ENCODE results near the gene ST8SIA2.

The ST8SIA2 gene

GRCh38 chr15:92411256-92411655, 17.6 kb downstream of the ST8SIA2 start:
- no peaks in the 10 kb centered on the region for H3K9me3 ChIP-seq (ENCODE audit: control insufficient read depth, low read length)
- no peak overlapping the region for H3K27ac ChIP-seq (ENCODE audit: insufficient read depth, low read depth, low read length, poor library complexity, severe bottlenecking)
- no peaks in the 10 kb centered on the region for H3K36me3 ChIP-seq (ENCODE audit: control insufficient read depth, insufficient read depth, low read length)
- no peak overlapping the region for H3K4me3 ChIP-seq (ENCODE audit: insufficient read depth, low read depth, low read length)
- no peaks in the 10 kb centered on the region for H3K27me3 ChIP-seq (ENCODE audit: control insufficient read depth, insufficient read depth, low read length, poor library complexity, severe bottlenecking)
- peaks cover 31% of the 10 kb centered on the region for H3K4me1 ChIP-seq (ENCODE audit: control insufficient read depth, insufficient read depth, low read length)
- 94 to 96% methylated on average over 5 of the region's 5 CpGs for WGBS, 2 experiments

- H3K27me3 ChIP-seq (ENCODE audit: control insufficient read depth, insufficient read depth, low read length, poor library complexity, severe bottlenecking), result no peaks in the 10 kb centered on the region
- H3K9me3 ChIP-seq (ENCODE audit: control insufficient read depth, low read length), result no peaks in the 10 kb centered on the region
- no peak overlapping the region for H3K4me3 ChIP-seq (ENCODE audit: insufficient read depth, low read depth, low read length)
- WGBS, 2 experiments, result 9 to 10% methylated on average over 9 of the region's 9 CpGs
- peaks cover 9% of the 10 kb centered on the region for H3K36me3 ChIP-seq (ENCODE audit: control insufficient read depth, insufficient read depth, low read length)
- peak overlapping the region; percentile 59 for H3K27ac ChIP-seq (ENCODE audit: insufficient read depth, low read depth, low read length, poor library complexity, severe bottlenecking)
- H3K4me1 ChIP-seq (ENCODE audit: control insufficient read depth, insufficient read depth, low read length), result peaks cover 27% of the 10 kb centered on the region
Measured at GRCh38 chr15:92413510-92413909, 19.8 kb downstream of the ST8SIA2 start.

- no peak overlapping the region for H3K4me3 ChIP-seq (ENCODE audit: insufficient read depth, low read depth, low read length)
- no peaks in the 10 kb centered on the region for H3K27me3 ChIP-seq (ENCODE audit: control insufficient read depth, insufficient read depth, low read length, poor library complexity, severe bottlenecking)
- WGBS, 2 experiments, result 93 to 94% methylated on average over 9 of the region's 9 CpGs
- H3K36me3 ChIP-seq (ENCODE audit: control insufficient read depth, insufficient read depth, low read length), result peaks cover 9% of the 10 kb centered on the region
- H3K4me1 ChIP-seq (ENCODE audit: control insufficient read depth, insufficient read depth, low read length), result peaks cover 21% of the 10 kb centered on the region
- no peaks in the 10 kb centered on the region for H3K9me3 ChIP-seq (ENCODE audit: control insufficient read depth, low read length)
- H3K27ac ChIP-seq (ENCODE audit: insufficient read depth, low read depth, low read length, poor library complexity, severe bottlenecking), result no peak overlapping the region
Measured at GRCh38 chr15:92415639-92416297, 22.1 kb downstream of the ST8SIA2 start.

GRCh38 chr15:92416557-92416956, 22.9 kb downstream of the ST8SIA2 start:
- no peak overlapping the region for H3K4me3 ChIP-seq (ENCODE audit: insufficient read depth, low read depth, low read length)
- 95 to 96% methylated on average over 12 of the region's 12 CpGs for WGBS, 2 experiments
- peaks cover 21% of the 10 kb centered on the region for H3K4me1 ChIP-seq (ENCODE audit: control insufficient read depth, insufficient read depth, low read length)
- no peaks in the 10 kb centered on the region for H3K27me3 ChIP-seq (ENCODE audit: control insufficient read depth, insufficient read depth, low read length, poor library complexity, severe bottlenecking)
- no peaks in the 10 kb centered on the region for H3K9me3 ChIP-seq (ENCODE audit: control insufficient read depth, low read length)
- H3K36me3 ChIP-seq (ENCODE audit: control insufficient read depth, insufficient read depth, low read length), result peaks cover 9% of the 10 kb centered on the region
- H3K27ac ChIP-seq (ENCODE audit: insufficient read depth, low read depth, low read length, poor library complexity, severe bottlenecking), result no peak overlapping the region

GRCh38 chr15:92417716-92418115, 24.0 kb downstream of the ST8SIA2 start:
- Histone ChIP-seq H3K27me3 (ENCODE audit: control insufficient read depth, insufficient read depth, low read length, poor library complexity, severe bottlenecking) (no peaks in the 10 kb centered on the region), H3K9me3 (ENCODE audit: control insufficient read depth, low read length) (no peaks in the 10 kb centered on the region), H3K36me3 (ENCODE audit: control insufficient read depth, insufficient read depth, low read length) (peaks cover 9% of the 10 kb centered on the region), H3K27ac (ENCODE audit: insufficient read depth, low read depth, low read length, poor library complexity, severe bottlenecking) (no peak overlapping the region), H3K4me3 (ENCODE audit: insufficient read depth, low read depth, low read length) (no peak overlapping the region), H3K4me1 (ENCODE audit: control insufficient read depth, insufficient read depth, low read length) (peaks cover 21% of the 10 kb centered on the region)
- WGBS, 2 experiments, result 82 to 85% methylated on average over 7 of the region's 7 CpGs

GRCh38 chr15:92418864-92419263, 25.2 kb downstream of the ST8SIA2 start:
- 75 to 78% methylated on average over 7 of the region's 7 CpGs for WGBS, 2 experiments
- no peaks in the 10 kb centered on the region for H3K27me3 ChIP-seq (ENCODE audit: control insufficient read depth, insufficient read depth, low read length, poor library complexity, severe bottlenecking)
- H3K4me1 ChIP-seq (ENCODE audit: control insufficient read depth, insufficient read depth, low read length), result peaks cover 11% of the 10 kb centered on the region
- no peak overlapping the region for H3K27ac ChIP-seq (ENCODE audit: insufficient read depth, low read depth, low read length, poor library complexity, severe bottlenecking)
- H3K4me3 ChIP-seq (ENCODE audit: insufficient read depth, low read depth, low read length), result no peak overlapping the region
- peaks cover 9% of the 10 kb centered on the region for H3K36me3 ChIP-seq (ENCODE audit: control insufficient read depth, insufficient read depth, low read length)
- H3K9me3 ChIP-seq (ENCODE audit: control insufficient read depth, low read length), result no peaks in the 10 kb centered on the region

GRCh38 chr15:92421976-92422375, 28.3 kb downstream of the ST8SIA2 start:
- H3K27me3 ChIP-seq (ENCODE audit: control insufficient read depth, insufficient read depth, low read length, poor library complexity, severe bottlenecking), result no peaks in the 10 kb centered on the region

GRCh38 chr15:92425578-92426225, 32.0 kb downstream of the ST8SIA2 start:
- no peaks in the 10 kb centered on the region for H3K9me3 ChIP-seq (ENCODE audit: control insufficient read depth, low read length)
- WGBS, 2 experiments, result 80 to 81% methylated on average over 12 of the region's 12 CpGs
- no peak overlapping the region for H3K27ac ChIP-seq (ENCODE audit: insufficient read depth, low read depth, low read length, poor library complexity, severe bottlenecking)
- H3K36me3 ChIP-seq (ENCODE audit: control insufficient read depth, insufficient read depth, low read length), result peaks cover 3% of the 10 kb centered on the region
- H3K27me3 ChIP-seq (ENCODE audit: control insufficient read depth, insufficient read depth, low read length, poor library complexity, severe bottlenecking), result no peaks in the 10 kb centered on the region
- H3K4me3 ChIP-seq (ENCODE audit: insufficient read depth, low read depth, low read length), result no peak overlapping the region
- H3K4me1 ChIP-seq (ENCODE audit: control insufficient read depth, insufficient read depth, low read length), result no peaks in the 10 kb centered on the region

More at GRCh38 chr15:92421976-92422375, 28.3 kb downstream of the ST8SIA2 start:
- Histone ChIP-seq H3K36me3 (ENCODE audit: control insufficient read depth, insufficient read depth, low read length) (peaks cover 4% of the 10 kb centered on the region), H3K4me1 (ENCODE audit: control insufficient read depth, insufficient read depth, low read length) (no peaks in the 10 kb centered on the region), H3K9me3 (ENCODE audit: control insufficient read depth, low read length) (no peaks in the 10 kb centered on the region), H3K27ac (ENCODE audit: insufficient read depth, low read depth, low read length, poor library complexity, severe bottlenecking) (no peak overlapping the region), H3K4me3 (ENCODE audit: insufficient read depth, low read depth, low read length) (no peak overlapping the region)
- WGBS, 2 experiments, result 49 to 60% methylated on average over 1 of the region's 1 CpG

- Histone ChIP-seq H3K4me1 (ENCODE audit: control insufficient read depth, insufficient read depth, low read length) (no peaks in the 10 kb centered on the region), H3K27ac (ENCODE audit: insufficient read depth, low read depth, low read length, poor library complexity, severe bottlenecking) (no peak overlapping the region), H3K27me3 (ENCODE audit: control insufficient read depth, insufficient read depth, low read length, poor library complexity, severe bottlenecking) (no peaks in the 10 kb centered on the region), H3K36me3 (ENCODE audit: control insufficient read depth, insufficient read depth, low read length) (peaks cover 37% of the 10 kb centered on the region), H3K9me3 (ENCODE audit: control insufficient read depth, low read length) (no peaks in the 10 kb centered on the region), H3K4me3 (ENCODE audit: insufficient read depth, low read depth, low read length) (no peak overlapping the region)
- WGBS, 2 experiments, result 74 to 87% methylated on average over 2 of the region's 2 CpGs
Measured at GRCh38 chr15:92429378-92430068, 35.8 kb downstream of the ST8SIA2 start.

- H3K4me1 ChIP-seq (ENCODE audit: control insufficient read depth, insufficient read depth, low read length), result no peaks in the 10 kb centered on the region
- H3K27me3 ChIP-seq (ENCODE audit: control insufficient read depth, insufficient read depth, low read length, poor library complexity, severe bottlenecking), result no peaks in the 10 kb centered on the region
- peaks cover 43% of the 10 kb centered on the region for H3K36me3 ChIP-seq (ENCODE audit: control insufficient read depth, insufficient read depth, low read length)
- H3K4me3 ChIP-seq (ENCODE audit: insufficient read depth, low read depth, low read length), result no peak overlapping the region
- 77 to 80% methylated on average over 1 of the region's 1 CpG for WGBS, 2 experiments
- no peak overlapping the region for H3K27ac ChIP-seq (ENCODE audit: insufficient read depth, low read depth, low read length, poor library complexity, severe bottlenecking)
- H3K9me3 ChIP-seq (ENCODE audit: control insufficient read depth, low read length), result no peaks in the 10 kb centered on the region
Measured at GRCh38 chr15:92430069-92430440, 36.4 kb downstream of the ST8SIA2 start.

All from ectodermal cell (in vitro differentiated cells).